Dermis microvascular lymphatic vessel endothelial cell (primary cell): ENCODE data around the gene PRR29. TPM values are rescaled to one million over a fixed set of nuclear protein-coding genes. Genes with fewer than 3 reads are reported as not detected.

Experiments used
- DNase-seq, 2 donors: peaks; one replicate each; pipeline versions ENCODE4 v3.0.0 to v3.0.0-alpha.2; 2010; ENCODE audit warnings: low read depth in 2 of 2
- total RNA-seq: library from RNA; depleted of rRNA; stranded (reverse); fragments of >200 nt; gene quantifications from 2 replicates; pipeline ENCODE4 v1.2.1, GENCODE V29; 2014

Gene PRR29
- total RNA-seq = 0.51 and 0.76 TPM in 2 replicates

GRCh38 chr17:63998050-63998720 is at the start of gene PRR29:
Gene PRR29, plus strand, starts transcription at chr17:63998351. Its CDS starts 14 bp downstream, at chr17:63998365.
- peak in 1 of 2 donors; percentile 58 for DNase-seq

DNA sequence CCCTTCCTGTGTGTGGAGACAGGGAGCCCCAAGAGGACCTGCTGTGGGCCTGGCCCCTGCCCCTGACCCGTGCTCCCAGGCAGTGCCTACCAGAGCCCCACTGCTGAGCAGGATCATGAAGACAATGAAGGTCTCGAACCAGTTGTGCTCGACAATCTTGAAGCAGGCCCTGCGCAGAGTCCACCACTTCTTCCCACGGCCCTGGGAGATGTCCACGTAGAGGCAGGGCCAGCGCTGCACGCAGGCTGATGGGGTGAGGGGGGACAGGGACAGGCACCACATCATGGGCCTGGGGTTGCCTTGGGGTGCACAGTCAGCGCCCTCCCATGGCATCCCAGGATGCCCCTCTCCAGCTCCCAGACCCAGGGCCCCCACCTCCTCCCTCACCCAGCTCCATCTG is 49.6 kb upstream of the PRR29 start:
- no peak for DNase-seq

DNA sequence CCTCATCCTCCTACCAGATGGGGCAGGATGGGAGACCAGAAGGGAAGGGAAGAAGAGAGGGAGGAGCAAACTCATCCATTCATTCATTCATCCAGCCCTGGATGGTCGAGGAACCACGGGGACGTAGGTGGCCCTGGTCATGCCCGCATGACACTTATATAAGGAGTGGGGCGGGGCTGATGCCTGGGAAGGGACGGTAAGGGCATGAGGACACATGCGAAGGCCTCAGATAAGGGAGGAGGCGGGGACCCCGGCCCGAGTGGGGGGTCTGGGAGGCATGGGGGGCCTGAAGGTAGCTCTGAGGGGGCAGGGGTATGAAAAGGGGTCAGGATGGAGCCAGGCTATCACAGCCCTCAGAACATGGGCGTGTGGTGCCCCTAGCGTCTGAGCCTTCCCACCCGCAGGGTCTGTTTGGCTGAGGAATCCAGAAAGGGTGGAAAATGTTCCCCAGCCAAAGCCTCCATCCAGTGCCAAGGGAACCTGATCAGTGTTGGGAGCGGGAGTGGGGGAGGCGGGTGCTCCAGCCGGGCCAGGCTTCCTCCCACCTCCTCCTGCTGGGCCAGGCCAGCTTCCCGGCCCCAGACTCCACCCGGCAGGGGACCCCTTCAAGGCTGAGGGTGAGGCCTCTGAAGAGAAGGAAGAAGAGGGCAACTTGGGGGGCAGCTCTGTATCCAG is 48.4 kb upstream of the PRR29 start:
- DNase-seq = no peak

GRCh38 chr17:63950940-63951907 is 46.9 kb upstream of the PRR29 start:
- no peak for DNase-seq

- DNase-seq = no peak
Measured at GRCh38 chr17:63954402-63955063, 43.6 kb upstream of the PRR29 start.

- DNase-seq = no peak
Measured at GRCh38 chr17:63955232-63955631, 42.9 kb upstream of the PRR29 start.

DNA sequence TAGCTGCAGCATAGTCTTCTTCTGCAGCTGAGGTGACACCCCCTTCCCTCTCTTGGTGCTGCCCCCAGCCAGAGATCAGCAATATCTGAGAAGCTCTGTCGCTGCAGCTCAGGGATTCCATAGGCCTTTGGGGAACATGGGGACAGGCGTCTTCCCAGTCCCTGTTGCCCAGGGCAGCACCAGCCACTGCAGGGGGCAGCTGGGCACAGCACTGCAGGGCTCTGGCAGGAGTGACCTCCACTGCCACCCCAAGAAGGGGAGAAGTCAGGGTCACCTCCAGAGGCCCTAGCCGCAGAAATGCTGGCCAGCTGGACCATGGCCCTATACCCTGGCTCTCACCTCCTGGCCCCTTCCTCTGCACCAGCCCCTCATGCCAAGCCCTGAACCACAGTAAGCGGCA is 42.4 kb upstream of the PRR29 start:
- no peak for DNase-seq

GRCh38 chr17:63956296-63956920 is 41.7 kb upstream of the PRR29 start:
- no peak for DNase-seq

DNA sequence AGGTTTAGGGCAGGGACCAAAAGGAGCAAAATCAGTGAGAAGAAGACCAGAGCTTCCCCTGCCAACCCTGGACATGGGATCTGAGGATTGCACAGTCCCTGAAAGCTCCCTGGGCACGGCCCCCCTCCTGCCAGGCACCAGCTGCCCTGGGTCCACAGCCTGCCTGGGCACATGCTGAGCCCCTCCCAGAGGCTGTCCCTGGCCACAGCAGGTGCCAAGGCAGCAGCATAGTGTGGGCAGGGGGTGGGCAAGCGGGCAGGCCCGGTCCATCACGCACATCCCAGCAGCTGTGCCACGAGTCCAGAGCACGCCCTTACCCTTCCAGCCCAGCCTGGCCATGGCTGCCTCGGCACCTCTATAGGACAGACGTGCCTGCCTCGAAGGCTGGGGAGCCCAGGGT is 38.1 kb upstream of the PRR29 start:
- no peak for DNase-seq

DNA sequence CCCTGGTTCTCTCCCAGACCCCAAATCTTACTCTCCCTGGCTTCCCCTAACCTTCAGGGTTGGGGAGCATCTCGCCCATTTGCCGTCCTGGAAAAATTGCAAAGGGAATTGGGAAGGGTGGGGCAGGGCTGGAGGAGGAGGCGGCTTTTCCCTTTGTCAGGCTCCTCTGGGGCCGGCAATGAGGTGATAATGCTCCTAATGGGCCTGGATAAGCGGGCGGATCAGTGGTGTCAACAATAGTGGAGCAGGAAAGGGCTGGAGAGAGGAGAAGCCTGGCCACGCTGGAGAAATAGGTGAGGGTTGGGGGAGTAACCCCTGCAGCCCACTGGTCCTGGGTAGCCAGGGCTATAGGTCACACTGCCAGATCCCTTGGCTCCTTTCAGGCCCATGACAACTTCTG is 37.7 kb upstream of the PRR29 start:
- no peak for DNase-seq

DNA sequence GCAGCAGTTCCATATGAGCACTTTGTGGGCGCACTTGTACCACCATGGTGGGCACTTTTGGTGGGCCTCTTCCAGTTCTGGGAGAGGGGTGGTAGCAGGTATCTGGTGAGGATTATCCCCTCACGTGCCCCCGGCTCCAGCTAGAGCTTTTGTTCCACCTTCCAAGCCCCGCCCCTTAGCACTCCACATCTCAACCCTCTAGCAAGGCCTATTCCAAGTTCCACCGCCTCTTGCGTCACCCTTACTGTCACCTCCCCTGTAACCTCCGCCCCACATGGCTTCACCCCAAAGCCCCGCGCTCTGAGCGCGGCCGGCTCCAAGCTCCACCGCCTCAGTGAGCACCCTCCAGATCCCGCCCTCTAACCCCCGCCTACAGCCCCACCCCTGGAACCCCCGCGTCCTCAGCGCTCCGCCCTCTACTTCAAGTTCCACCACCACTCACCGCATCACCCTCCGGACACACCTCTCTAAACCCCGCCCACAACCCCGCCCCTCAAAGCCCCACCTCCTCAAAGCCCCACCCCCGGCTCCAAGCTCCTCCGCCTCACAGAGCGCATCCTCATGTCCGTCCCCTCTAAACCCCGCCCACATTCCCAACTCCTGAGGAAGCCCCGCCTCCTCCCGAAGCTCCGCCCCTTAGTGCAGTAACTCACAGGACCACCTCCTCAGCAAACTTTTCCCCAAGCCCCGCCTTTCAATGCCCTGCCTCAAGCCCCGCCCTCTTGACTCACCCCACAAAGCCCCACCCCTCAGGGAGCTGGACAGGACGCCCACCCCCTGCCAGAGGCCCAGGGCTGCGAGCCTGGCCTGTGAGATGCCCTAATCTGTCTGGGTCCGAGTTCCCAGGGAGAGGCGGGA is 36.6 kb upstream of the PRR29 start:
- DNase-seq = peak; percentile 30 to 69

DNA sequence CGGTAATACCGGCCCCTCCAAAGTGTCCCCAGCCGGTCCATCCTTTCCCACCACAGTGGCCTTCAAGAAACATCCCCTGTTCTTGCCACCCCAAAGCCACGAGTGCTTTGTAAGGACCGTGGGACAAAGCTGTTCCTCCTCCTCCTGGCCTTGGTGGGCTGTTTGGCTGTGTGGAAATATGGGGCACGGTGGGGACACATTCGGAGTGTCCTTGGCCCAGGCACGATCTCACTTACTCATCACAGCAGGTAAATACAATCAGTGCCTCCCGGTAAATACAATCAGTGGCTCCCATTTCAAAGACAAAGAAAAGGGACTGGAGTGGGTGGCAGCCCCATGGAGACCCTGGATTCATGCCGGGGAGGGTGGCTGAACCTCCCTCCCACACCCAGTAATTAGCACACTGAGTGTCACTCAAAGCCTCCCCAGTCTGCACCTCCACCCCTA is 35.8 kb upstream of the PRR29 start:
- DNase-seq = no peak

DNA sequence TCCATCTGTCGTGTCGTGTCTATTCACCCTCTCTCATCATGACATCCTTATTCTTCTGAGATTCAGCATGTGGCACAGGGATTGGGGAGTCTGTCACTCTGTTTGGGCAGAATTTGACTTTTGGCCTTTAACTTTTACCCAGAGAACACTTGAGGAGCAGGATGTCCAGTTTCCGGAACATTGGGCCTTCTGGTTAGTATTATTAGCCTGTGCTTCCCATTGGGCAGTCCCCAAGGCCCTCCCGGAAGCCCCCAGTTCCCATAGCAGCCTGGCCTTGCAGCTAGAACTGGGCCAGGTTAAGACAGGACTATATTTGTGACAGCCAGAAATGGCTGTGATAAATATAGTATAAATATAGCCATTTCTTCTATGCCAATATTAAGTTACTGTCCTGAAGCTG is 35.0 kb upstream of the PRR29 start:
- no peak for DNase-seq

DNA sequence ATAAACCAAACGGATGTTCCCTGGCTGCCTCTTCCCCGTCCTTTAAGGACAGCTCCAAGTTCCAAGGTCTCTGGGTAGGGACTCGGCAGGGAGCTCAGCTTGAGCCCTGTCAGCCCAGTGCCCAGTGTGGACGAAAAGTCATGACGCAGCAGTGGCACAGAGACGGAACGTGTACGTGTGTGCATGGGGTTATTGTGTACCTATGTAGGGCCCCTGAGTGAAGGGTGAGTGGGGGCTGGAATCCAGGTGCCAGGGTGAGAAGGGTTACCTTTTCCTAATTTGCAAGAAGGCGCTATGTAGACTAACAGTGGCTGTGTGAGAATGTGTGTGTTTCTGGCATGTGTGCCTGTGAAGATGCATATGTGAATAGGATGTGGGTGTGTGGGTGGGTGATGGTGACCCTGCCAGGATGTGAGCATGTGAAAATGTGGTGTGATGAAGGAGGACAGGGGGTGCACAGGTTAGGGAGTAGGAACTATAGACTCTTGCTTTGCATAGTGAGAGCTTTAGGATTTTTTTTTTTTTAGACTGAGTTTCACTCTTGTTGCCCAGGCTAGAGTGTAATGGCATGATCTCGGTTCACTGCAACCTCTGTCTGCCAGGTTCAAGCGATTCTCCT is 31.4 kb upstream of the PRR29 start:
- no peak for DNase-seq

GRCh38 chr17:63967953-63968352 is 30.2 kb upstream of the PRR29 start:
- DNase-seq = no peak

DNA sequence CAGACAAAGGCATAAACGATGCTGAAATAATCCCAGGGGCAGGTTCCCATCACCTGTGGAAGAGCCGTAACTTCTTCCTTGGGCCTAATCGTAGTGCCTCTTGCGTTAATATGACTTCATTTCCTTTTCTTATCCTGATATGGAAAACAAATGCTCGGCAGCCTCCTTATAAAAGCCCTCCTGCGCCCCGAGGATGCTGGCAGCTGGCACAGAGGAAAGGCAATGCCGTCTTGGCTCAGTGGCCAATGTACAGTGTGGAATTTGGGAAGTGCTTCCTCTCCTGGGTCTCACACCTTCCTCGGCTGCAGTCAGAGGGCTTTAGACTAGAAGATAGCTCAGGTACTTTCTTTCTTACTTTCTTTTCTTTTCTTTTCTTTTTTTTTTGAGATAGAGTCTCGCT is 28.9 kb upstream of the PRR29 start:
- no peak for DNase-seq

- no peak for DNase-seq
Measured at GRCh38 chr17:63972796-63973195, 25.4 kb upstream of the PRR29 start, which contains the start of gene SCN4A. Gene SCN4A, minus strand, starts transcription at chr17:63972918. Its CDS starts 77 bp downstream, at chr17:63972841.

DNA sequence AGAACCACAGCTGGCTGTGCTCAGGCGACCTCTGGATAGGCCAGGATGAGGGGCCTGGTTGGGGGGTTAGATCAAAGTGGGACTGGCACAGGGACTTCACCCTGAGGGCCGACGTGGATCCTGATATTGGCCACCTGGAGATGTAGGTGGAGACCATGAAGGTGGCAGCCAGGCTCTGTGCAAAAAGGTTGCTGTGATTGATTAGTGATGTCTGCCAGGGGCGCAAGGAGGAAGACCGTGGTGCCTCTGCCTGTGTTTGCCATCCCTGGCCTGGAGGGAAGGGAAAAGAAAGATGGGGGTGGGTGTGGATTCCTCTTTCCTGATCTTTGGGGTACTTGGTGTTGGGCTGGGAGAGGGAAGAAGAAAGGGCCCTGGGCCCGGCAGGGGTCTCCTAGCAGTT is 24.9 kb upstream of the PRR29 start:
- no peak for DNase-seq

GRCh38 chr17:63973930-63974593 is 24.1 kb upstream of the PRR29 start:
- DNase-seq = no peak
